Caco-2 (cell line): ENCODE data around the gene GPC6. TPM values are rescaled to one million over a fixed set of nuclear protein-coding genes. Genes with fewer than 3 reads are reported as not detected.

Source experiments
- BruUV-seq: library from RNA; stranded (reverse); fragments of 400-500 nt; replicated peaks from 2 replicates; lab custom pipeline; 2021; lab: Mats Ljungman, UMichigan
- CTCF ChIA-PET: fragments of 300-600 bp; sonication (Branson Sonifier 250); formaldehyde crosslinking; loops from one replicate; lab custom pipeline; 2022; ENCODE audit warnings: antibody characterized with exemption; lab: Charles Lee
- POLR2A ChIA-PET: fragments of 300-600 bp; sonication (Branson Sonifier 250); formaldehyde crosslinking; loops from one replicate; lab custom pipeline; 2022; ENCODE audit warnings: antibody characterized with exemption; lab: Charles Lee
- DNase-seq, 2 experiments: peaks; one replicate each; pipeline versions ENCODE4 v3.0.0 to v3.0.0-alpha.2; 2020 to 2022
- H3K27me3 ChIP-seq: replicated peaks from 2 replicates; pipeline ENCODE4 v1.6.0; 2011; ENCODE audit warnings: low read length; ENCODE audit not compliant: control insufficient read depth, insufficient read depth
- H3K36me3 ChIP-seq: 2 replicates; pipeline ENCODE4 v1.5.1; 2011; ENCODE audit warnings: low read length; ENCODE audit not compliant: control insufficient read depth, insufficient read depth
- H3K4me1 ChIP-seq: fragments of 250-450 bp; sonication (Bioruptor Pico); 2 replicates; pipeline ENCODE4 v1.5.1; 2020; ENCODE audit warnings: mild to moderate bottlenecking
- H3K4me3 ChIP-seq: 2 replicates; pipeline ENCODE4 v1.5.1; 2011; ENCODE audit warnings: low read depth, mild to moderate bottlenecking, control low read depth, low read length
- H3K9me3 ChIP-seq: fragments of 250-450 bp; sonication (Bioruptor Pico); 2 replicates; pipeline ENCODE4 v1.5.1; 2020; ENCODE audit warnings: mild to moderate bottlenecking, moderate library complexity
- H3K27ac Mint-ChIP-seq: one replicate; pipeline ENCODE4 v1.8.0; 2022; ENCODE audit warnings: mixed read lengths; ENCODE audit not compliant: unreplicated experiment
- H3K27me3 Mint-ChIP-seq: one replicate; pipeline ENCODE4 v1.8.0; 2022; ENCODE audit warnings: mixed read lengths; ENCODE audit not compliant: insufficient read depth, unreplicated experiment
- H3K36me3 Mint-ChIP-seq: one replicate; pipeline ENCODE4 v1.8.0; 2022; ENCODE audit warnings: mild to moderate bottlenecking, mixed read lengths; ENCODE audit not compliant: insufficient read depth, unreplicated experiment
- H3K4me1 Mint-ChIP-seq: one replicate; pipeline ENCODE4 v1.8.0; 2022; ENCODE audit warnings: low read depth, mixed read lengths; ENCODE audit not compliant: unreplicated experiment
- H3K4me3 Mint-ChIP-seq: one replicate; pipeline ENCODE4 v1.8.0; 2022; ENCODE audit warnings: mild to moderate bottlenecking, moderate library complexity, mixed read lengths; ENCODE audit not compliant: unreplicated experiment
- H3K9me3 Mint-ChIP-seq: one replicate; pipeline ENCODE4 v1.8.0; 2022; ENCODE audit warnings: mixed read lengths; ENCODE audit not compliant: unreplicated experiment
- intact Hi-C: fragments of 100-400 bp; cut with micrococcal nuclease; formaldehyde crosslinking; loops from one replicate; pipeline ENCODE4 v1.10.0; 2022; ENCODE audit not compliant: unreplicated experiment
- total RNA-seq: library from RNA; stranded (reverse); gene quantifications from 2 replicates; pipeline ENCODE4 v1.2.3, GENCODE V29; 2022
- TF ChIP-seq, protein P1 (sequence below), 2 experiments: fragments of 200-600 bp in 1 of 2; IDR thresholded peaks; 1 replicate in 1 of 2; 2 replicates in 1 of 2; pipeline versions ENCODE4 v1.5.1 to v1.8.0; 2011 to 2022; ENCODE audit warnings: antibody characterized with exemption in 1 of 2, control low read depth in 1 of 2, inconsistent platforms in 1 of 2, low read depth in 1 of 2, low read length in 1 of 2, mild to moderate bottlenecking in 1 of 2, moderate library complexity in 1 of 2; ENCODE audit not compliant: insufficient read depth in 1 of 2, severe bottlenecking in 1 of 2, unreplicated experiment in 1 of 2

GPC6 gene
- total RNA-seq, 1 experiment from 2014 or later, result 0.16 TPM

DNA sequence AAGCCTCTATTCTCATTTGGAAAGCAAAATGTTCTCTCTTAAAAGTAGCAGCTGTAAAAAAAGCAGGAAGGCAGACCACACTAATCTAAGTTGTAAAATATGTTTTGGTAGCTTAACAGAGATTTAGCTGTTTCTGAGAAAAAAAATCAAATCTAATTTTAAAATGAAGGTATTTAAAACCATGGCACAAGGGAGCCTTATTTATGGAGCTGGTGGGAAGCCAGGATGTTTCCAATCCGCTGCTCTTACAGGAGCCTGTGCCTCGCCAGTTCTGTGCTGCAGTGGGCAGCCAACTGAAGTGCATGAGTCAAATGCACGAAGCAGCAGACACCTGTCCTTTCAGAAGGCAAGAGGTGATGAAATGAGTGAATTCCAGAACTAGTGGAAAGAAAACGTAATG, 28.2 kb downstream of the GPC6 start:
- no peak overlapping the region for H3K27ac Mint-ChIP-seq

DNA sequence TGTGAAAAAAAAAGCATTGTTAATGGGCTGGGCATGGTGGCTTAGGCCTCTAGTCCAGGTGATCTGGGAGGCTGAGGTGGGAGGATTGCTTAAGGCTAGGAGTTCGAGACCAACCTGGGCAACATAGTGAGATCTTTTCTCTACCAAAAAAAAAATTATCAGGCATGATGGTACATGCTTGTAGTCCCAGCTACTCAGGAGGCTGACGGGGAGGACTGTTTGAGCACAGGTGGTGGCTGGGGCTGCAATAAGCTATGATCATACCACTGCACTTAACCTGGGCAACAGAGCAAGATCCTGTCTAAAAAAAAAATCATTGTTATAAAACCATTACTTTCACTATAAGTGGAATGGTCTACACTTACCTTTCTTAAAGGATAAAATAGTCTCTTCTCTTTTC, 30.4 kb downstream of the GPC6 start:
- H3K27me3 Mint-ChIP-seq, result no peaks in the 10 kb centered on the region
- H3K27me3 ChIP-seq, result no peaks in the 10 kb centered on the region
- POLR2A ChIA-PET, result no interaction called here
- no peaks in the 10 kb centered on the region for H3K9me3 ChIP-seq
- no peak overlapping the region for H3K4me3 ChIP-seq
- no peaks in the 10 kb centered on the region for H3K9me3 Mint-ChIP-seq
- no peaks in the 10 kb centered on the region for H3K36me3 Mint-ChIP-seq
- H3K4me1 Mint-ChIP-seq, result no peaks in the 10 kb centered on the region
- no peaks in the 10 kb centered on the region for H3K36me3 ChIP-seq
- TF ChIP-seq, protein P1, sequence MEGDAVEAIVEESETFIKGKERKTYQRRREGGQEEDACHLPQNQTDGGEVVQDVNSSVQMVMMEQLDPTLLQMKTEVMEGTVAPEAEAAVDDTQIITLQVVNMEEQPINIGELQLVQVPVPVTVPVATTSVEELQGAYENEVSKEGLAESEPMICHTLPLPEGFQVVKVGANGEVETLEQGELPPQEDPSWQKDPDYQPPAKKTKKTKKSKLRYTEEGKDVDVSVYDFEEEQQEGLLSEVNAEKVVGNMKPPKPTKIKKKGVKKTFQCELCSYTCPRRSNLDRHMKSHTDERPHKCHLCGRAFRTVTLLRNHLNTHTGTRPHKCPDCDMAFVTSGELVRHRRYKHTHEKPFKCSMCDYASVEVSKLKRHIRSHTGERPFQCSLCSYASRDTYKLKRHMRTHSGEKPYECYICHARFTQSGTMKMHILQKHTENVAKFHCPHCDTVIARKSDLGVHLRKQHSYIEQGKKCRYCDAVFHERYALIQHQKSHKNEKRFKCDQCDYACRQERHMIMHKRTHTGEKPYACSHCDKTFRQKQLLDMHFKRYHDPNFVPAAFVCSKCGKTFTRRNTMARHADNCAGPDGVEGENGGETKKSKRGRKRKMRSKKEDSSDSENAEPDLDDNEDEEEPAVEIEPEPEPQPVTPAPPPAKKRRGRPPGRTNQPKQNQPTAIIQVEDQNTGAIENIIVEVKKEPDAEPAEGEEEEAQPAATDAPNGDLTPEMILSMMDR (IDR thresholded peaks at IDR 0.05; ENCODE audit: insufficient read depth in 1 of 2, low read depth in 1 of 2, low read length in 1 of 2, severe bottlenecking in 1 of 2, unreplicated experiment in 1 of 2), result no peak
- no peak overlapping the region for H3K4me3 Mint-ChIP-seq
- CTCF ChIA-PET, result no interaction called here
- intact Hi-C loops, result no loop called here
- no peaks in the 10 kb centered on the region for H3K4me1 ChIP-seq
- BruUV-seq, result no TSS peak
- no peak for DNase-seq
- no peak overlapping the region for H3K27ac Mint-ChIP-seq

More for the DNA sequence above, 28.2 kb downstream of the GPC6 start:
- H3K4me1 Mint-ChIP-seq, result no peaks in the 10 kb centered on the region
- Histone ChIP-seq H3K9me3 (no peaks in the 10 kb centered on the region), H3K4me3 (no peak overlapping the region), H3K4me1 (no peaks in the 10 kb centered on the region), H3K27me3 (no peaks in the 10 kb centered on the region), H3K36me3 (no peaks in the 10 kb centered on the region)
- no peak for DNase-seq
- no peaks in the 10 kb centered on the region for H3K36me3 Mint-ChIP-seq
- no TSS peak for BruUV-seq
- POLR2A ChIA-PET, result interaction anchor here (0.7 kb wide), 1 partner anchor 1806 kb away, joined by 3 read pairs; no protein-coding TSS in a partner anchor
- TF ChIP-seq, protein P1 (IDR thresholded peaks at IDR 0.05; ENCODE audit: insufficient read depth in 1 of 2, low read depth in 1 of 2, low read length in 1 of 2, severe bottlenecking in 1 of 2, unreplicated experiment in 1 of 2), result no peak
- CTCF ChIA-PET, result interaction anchor here (0.6 kb wide), 1 partner anchor 33 kb away, joined by 3 read pairs; no protein-coding TSS in a partner anchor
- peaks cover 6% of the 10 kb centered on the region for H3K9me3 Mint-ChIP-seq
- no peak overlapping the region for H3K4me3 Mint-ChIP-seq
- intact Hi-C loops, result no loop called here
- H3K27me3 Mint-ChIP-seq, result no peaks in the 10 kb centered on the region

DNA sequence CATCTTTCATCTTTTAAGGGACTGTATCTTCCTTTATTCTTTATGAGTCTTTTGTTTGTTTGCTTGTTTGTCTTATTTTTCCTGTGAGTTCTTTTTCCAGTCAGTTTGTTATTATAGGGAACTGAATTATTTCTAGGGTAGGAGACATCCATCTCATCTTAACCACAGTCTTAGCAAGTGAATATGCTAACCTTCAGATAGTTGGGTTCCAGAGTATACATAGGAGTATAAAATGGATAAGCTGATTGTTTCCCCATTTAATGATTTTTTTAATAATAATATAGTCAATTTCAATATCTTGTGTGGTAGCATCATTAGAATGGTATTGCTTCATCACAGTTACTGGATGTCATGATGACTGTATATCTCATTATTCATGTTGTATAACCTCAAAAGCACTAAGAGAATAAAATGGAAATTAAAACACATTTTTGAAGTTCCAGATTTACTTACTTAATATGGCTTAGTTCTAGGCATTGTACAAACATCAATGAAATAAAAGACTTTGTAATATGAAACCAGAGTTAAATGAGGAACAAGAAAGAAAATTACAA, 33.0 kb downstream of the GPC6 start:
- Mint-ChIP-seq H3K27ac (no peak overlapping the region), H3K9me3 (no peaks in the 10 kb centered on the region), H3K36me3 (no peaks in the 10 kb centered on the region), H3K4me3 (no peak overlapping the region), H3K27me3 (no peaks in the 10 kb centered on the region), H3K4me1 (no peaks in the 10 kb centered on the region)
- intact Hi-C loops, result no loop called here
- Histone ChIP-seq H3K36me3 (no peaks in the 10 kb centered on the region), H3K9me3 (no peaks in the 10 kb centered on the region), H3K4me1 (no peaks in the 10 kb centered on the region), H3K27me3 (no peaks in the 10 kb centered on the region), H3K4me3 (no peak overlapping the region)
- TF ChIP-seq, protein P1 (IDR thresholded peaks at IDR 0.05; ENCODE audit: insufficient read depth in 1 of 2, low read depth in 1 of 2, low read length in 1 of 2, severe bottlenecking in 1 of 2, unreplicated experiment in 1 of 2), result no peak
- CTCF ChIA-PET, result no interaction called here
- BruUV-seq, result no TSS peak
- POLR2A ChIA-PET, result no interaction called here
- no peak for DNase-seq
